COR-L47 (cell line): ENCODE measurements around the gene TVP23A.
"Not testable (repeated sequence)": the region's sequence is repeated elsewhere in the genome, so short reads cannot be mapped to it uniquely, and the experiment has no call there.

Source experiments
- DNase-seq: peaks from one replicate; lab custom pipeline; 2025; lab: John Stamatoyannopoulos, UW

The TVP23A gene

GRCh38 chr16:10799736-10800135 lies 18.9 kb downstream of the TVP23A start:
- DNase-seq: no peak

DNA sequence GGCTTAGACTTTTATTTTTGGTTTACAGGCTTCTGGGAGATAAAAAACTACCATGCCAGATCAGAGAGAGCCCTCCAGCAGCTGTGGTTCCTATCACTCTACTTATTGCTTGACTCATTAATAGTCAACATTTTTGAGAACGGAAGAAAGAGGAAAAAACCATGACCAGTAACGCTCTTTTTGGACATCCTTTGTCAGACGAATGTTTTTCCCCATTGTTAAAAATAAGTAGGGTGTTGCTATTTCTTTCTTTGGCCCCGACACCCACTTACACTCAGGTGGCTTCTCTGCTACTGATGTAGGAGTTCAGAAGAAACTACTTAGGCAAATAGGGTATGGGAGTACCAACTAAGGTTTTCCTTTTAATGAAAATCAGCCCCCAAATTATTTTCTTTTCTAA lies 27.5 kb downstream of the TVP23A start:
- no peak for DNase-seq

GRCh38 chr16:10788630-10789029 lies 30.0 kb downstream of the TVP23A start:
- not testable (repeated sequence) for DNase-seq

DNA sequence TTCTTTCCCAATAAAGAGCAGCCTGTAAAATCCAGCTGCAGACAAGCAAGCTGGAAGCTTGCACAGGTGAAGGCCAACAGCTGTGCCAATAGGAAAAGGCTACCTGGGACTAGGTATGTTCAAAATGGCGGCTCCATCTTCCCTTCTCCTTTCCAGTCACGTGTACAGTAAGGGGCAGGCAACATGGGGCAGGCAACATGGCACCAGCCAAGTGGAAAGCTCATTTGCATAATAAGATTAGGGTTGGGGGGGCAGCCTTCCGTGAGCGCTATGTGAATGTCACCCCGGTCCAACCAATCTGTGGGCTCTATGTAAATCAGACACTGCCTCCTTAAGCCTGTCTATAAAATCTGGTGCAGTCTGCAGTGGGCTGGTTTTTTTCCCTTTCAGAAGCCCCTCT lies 31.3 kb downstream of the TVP23A start:
- peak; percentile 16 for DNase-seq

DNA sequence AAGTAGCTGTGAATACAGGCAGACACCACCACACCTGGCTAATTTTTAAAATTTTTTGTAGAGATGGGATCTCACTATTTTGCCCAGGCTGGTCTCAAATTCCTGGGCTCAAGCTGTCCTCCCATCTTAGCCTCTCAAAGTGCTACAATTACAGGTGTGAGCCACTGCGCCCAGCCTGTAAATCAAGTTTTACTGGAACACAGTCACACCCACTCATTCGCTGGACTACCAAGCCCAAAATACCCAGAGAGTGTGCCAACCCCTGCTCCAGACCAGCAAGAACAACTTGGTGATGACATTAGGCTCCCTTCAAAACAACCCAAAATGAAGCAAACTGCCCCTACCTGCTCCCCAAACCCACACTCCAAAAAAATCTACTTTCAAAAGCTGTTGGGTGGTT lies 36.0 kb downstream of the TVP23A start:
- DNase-seq: no peak

- no peak for DNase-seq
Measured at GRCh38 chr16:10780628-10781027, 38.0 kb downstream of the TVP23A start.

GRCh38 chr16:10779908-10780307 lies 38.7 kb downstream of the TVP23A start:
- DNase-seq: not testable (repeated sequence)

DNA sequence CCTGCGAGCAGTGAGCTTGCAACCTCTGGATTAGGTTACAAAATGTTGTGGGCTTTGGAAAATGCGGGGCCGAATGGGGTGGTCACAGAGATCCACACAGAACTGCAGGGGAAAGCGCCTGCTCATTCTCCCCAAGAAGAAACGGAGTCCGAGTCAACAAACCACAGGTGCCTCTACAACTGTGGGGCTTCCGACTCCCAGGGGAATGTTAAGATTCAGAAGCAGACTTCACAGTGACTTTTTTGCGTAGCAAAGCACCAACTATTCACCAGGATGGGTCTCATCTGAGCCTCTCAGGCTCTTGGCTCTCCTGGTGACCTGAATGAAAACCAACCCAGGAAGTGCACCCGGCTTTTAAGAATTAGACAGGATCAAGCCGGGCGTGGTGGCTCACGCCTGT lies 41.2 kb downstream of the TVP23A start:
- DNase-seq: no peak

GRCh38 chr16:10776923-10777322 lies 41.7 kb downstream of the TVP23A start:
- DNase-seq: not testable (repeated sequence)

- no peak for DNase-seq
Measured at GRCh38 chr16:10776280-10776679, 42.3 kb downstream of the TVP23A start.

GRCh38 chr16:10770907-10771306 lies 47.7 kb downstream of the TVP23A start:
- DNase-seq: no peak

GRCh38 chr16:10769381-10769780 lies 49.2 kb downstream of the TVP23A start:
- no peak for DNase-seq

DNA sequence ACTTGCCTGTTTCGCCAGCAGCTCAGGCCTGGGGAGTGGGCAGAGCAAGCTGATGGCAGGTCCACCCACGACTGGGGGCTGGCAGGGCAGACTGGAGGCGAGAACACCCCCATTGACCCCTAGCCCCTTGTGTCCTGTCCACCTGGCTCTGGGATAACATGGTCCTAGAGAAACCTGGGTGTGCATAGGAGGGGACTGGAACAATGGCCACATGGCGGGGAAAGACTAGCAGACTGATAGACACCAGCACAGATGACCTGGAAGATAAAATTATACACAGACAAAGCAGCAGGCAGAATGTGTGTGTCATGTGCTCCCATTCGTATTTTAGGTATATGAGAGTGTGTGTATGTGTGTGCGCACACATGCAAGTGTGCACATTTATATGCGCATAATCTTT lies 51.5 kb downstream of the TVP23A start:
- DNase-seq: no peak

GRCh38 chr16:10765772-10766171 lies 52.8 kb downstream of the TVP23A start:
- DNase-seq: no peak

GRCh38 chr16:10763456-10763855 lies 55.1 kb downstream of the TVP23A start:
- no peak for DNase-seq

GRCh38 chr16:10762336-10763016 lies 56.1 kb downstream of the TVP23A start:
- no peak for DNase-seq

DNA sequence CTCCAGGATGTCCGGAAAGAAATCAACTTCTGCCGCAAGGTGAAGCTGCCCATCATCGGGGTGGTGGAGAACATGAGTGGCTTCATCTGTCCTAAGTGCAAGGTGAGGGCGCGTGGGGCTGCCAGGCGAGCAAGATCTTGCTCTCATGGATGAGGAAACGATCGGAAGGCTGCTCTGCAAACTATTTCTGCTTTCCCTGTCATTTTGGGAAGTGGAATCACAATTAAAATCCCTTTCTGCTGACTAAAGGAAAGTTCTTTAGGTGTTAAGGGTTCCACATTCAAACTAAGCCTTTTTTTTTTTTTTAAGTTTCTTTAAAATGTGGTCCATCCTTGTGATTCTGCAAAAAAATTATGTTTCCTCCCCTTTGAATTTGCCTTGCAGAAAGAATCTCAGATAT lies 57.2 kb downstream of the TVP23A start:
- DNase-seq: no peak

DNA sequence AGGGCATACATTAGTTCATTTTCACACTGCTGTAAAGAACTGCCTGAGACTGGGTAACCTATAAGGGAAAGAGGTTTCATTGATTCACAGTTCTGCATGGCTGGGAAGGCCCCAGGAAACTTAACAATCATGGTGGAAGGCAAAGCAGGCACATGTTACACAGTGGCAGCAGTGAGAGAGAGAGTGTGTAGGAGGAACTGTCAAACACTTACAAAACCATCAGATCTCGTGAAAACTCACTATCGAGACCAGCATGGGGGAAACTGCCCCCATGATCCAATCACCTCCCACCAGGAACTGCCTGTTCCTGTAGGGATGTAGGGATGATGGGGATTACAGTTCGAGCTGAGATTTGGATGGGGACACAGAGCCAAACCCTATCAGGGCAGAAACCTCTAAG lies 57.7 kb downstream of the TVP23A start:
- DNase-seq: no peak

GRCh38 chr16:10756574-10756973 lies 62.0 kb downstream of the TVP23A start:
- DNase-seq: no peak

GRCh38 chr16:10754941-10755340 lies 63.7 kb downstream of the TVP23A start:
- no peak for DNase-seq

- no peak for DNase-seq
Measured at GRCh38 chr16:10753670-10754069, 64.9 kb downstream of the TVP23A start.

DNA sequence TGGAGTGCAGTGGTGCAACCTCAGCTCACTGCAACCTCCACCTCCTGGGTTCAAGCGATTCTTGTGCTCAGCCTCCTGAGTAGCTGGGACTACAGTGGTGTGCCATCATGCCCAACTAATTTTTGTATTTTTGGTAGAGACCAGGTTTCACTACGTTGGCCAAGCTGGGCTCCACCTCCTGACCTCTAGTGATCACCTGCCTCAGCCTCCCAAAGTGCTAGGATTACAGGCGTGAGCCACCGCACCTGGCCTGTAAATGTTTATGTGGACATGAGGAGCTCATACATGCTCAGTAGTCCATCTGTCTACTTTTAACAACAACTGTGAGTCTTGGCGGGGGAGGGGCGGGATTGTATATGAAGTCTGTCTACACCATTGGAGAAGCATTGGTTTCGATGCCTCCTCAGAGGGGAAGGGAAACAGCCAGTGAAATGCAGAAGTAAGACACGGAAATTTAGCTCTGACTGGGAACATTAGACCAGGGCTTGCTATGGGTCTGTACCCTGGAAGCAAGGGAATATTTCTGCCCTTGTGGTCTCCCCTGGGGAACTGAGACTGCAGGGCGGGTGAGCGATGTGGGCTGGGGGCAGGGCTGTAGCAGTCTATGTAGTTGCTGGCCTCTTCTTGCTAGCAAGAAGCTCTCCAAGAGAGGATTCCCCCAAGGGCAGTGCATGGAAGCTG lies 65.6 kb downstream of the TVP23A start:
- no peak for DNase-seq

DNA sequence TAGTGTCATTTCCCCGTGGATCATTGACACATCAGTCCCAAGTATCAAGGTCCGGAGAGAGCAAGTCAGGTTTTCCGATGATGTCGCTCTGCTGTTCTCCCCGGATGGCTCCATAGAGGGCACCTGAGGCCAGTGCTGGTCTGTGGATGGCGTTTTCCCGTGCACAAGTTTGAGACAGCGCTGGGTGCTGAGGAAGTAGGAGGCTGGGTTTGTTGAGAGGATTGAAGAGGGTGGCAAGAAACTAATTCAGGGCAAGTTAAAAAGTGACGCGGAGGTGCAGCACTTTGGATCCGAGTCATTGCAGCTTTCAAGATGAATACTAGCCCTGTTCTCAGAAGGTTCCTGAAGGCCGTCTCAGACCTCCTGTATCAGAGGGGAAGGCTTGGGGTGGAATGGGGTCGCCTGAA lies 67.3 kb downstream of the TVP23A start:
- no peak for DNase-seq

DNA sequence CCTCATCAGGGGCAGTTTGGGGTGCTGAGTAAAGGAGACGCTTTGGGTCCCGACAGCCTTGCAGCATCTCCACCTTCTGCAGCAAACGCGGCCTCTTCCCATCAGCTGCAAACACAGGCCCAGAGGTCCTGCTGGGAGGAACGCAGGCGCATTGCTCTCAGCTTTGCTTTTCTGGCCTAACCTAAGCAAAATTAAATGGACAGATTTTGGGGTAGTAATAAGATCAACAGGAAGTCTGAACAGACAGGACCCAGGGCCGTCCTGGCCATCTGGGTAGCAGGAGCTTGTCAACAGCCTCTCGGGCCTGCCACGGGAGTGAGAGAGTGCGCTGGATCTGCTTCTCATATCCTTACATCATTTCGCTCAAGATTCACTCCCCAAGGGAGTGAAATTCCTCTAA lies 67.8 kb downstream of the TVP23A start:
- no peak for DNase-seq
